T-helper 17 cell (primary cell): ENCODE results near the gene HELZ. TPM values are rescaled to one million over a fixed set of nuclear protein-coding genes. Genes with fewer than 3 reads are reported as not detected.
"Not testable (repeated sequence)": the region's sequence is repeated elsewhere in the genome, so short reads cannot be mapped to it uniquely, and the experiment has no call there.

Experiments
- ATAC-seq: fragments of 150-1000 bp; cut with Tn5 transposase; 2 replicates; pipeline ENCODE4 v1.10.0; 2021; ENCODE audit warnings: mild to moderate bottlenecking, moderate library complexity
- DNase-seq, 3 donors: peaks; one replicate each; pipeline versions ENCODE4 v3.0.0 to v3.0.0-alpha.2; 2020 to 2021
- H3K9me3 ChIP-seq: one replicate; pipeline ENCODE4 v1.7.0; 2013; ENCODE audit warnings: low read length, mild to moderate bottlenecking; ENCODE audit not compliant: control insufficient read depth, poor library complexity, severe bottlenecking
- H3K27ac Mint-ChIP-seq: one replicate; pipeline ENCODE4 v1.8.0; 2022; ENCODE audit warnings: mild to moderate bottlenecking, moderate library complexity, mixed read lengths
- H3K27me3 Mint-ChIP-seq: one replicate; pipeline ENCODE4 v1.8.0; 2022; ENCODE audit warnings: mixed read lengths
- H3K36me3 Mint-ChIP-seq: one replicate; pipeline ENCODE4 v1.8.0; 2022; ENCODE audit warnings: low read depth, mixed read lengths
- H3K4me1 Mint-ChIP-seq: one replicate; pipeline ENCODE4 v1.8.0; 2022; ENCODE audit warnings: mild to moderate bottlenecking, mixed read lengths
- H3K4me3 Mint-ChIP-seq: one replicate; pipeline ENCODE4 v1.8.0; 2022; ENCODE audit warnings: mild to moderate bottlenecking, moderate library complexity, mixed read lengths
- total RNA-seq, 4 donors: library from RNA in 2 of 4; stranded (reverse) in 2 of 4; gene quantifications; one replicate each; pipeline ENCODE4 v1.2.3 and lab custom pipeline; 2022 to 2026

The HELZ gene
- total RNA-seq, 2 donors from 2014 or later: 124 to 164 TPM

GRCh38 chr17:67157732-67158639 is 87.0 kb downstream of the HELZ start:
- Mint-ChIP-seq H3K27me3 (no peaks in the 10 kb centered on the region), H3K36me3 (peaks cover 10% of the 10 kb centered on the region), H3K4me3 (no peak overlapping the region), H3K4me1 (peaks cover 13% of the 10 kb centered on the region), H3K27ac (peak overlapping the region; percentile 53)
- no peaks in the 10 kb centered on the region for H3K9me3 ChIP-seq
- ATAC-seq (no peak), DNase-seq (no peak)

- H3K36me3 Mint-ChIP-seq: peaks cover 24% of the 10 kb centered on the region
- no peaks in the 10 kb centered on the region for H3K27me3 Mint-ChIP-seq
- ATAC-seq (no peak), DNase-seq (no peak)
- H3K9me3 ChIP-seq: no peaks in the 10 kb centered on the region
- H3K4me3 Mint-ChIP-seq: no peak overlapping the region
- H3K4me1 Mint-ChIP-seq: peaks cover 25% of the 10 kb centered on the region
- H3K27ac Mint-ChIP-seq: peak overlapping the region; percentile 53
Observed at GRCh38 chr17:67156269-67157199, 88.5 kb downstream of the HELZ start.

GRCh38 chr17:67152824-67153223 is 92.2 kb downstream of the HELZ start:
- Mint-ChIP-seq H3K36me3 (peaks cover 23% of the 10 kb centered on the region), H3K4me1 (peaks cover 20% of the 10 kb centered on the region), H3K27me3 (no peaks in the 10 kb centered on the region), H3K27ac (peak overlapping the region; percentile 74), H3K4me3 (no peak overlapping the region)
- H3K9me3 ChIP-seq: no peaks in the 10 kb centered on the region
- ATAC-seq: no peak
- DNase-seq: no peak

- Mint-ChIP-seq H3K27me3 (no peaks in the 10 kb centered on the region), H3K4me1 (peaks cover 18% of the 10 kb centered on the region), H3K27ac (peak overlapping the region; percentile 80), H3K36me3 (peaks cover 21% of the 10 kb centered on the region), H3K4me3 (peak overlapping the region; percentile 55)
- H3K9me3 ChIP-seq: no peaks in the 10 kb centered on the region
- ATAC-seq (no peak), DNase-seq (no peak)
Observed at GRCh38 chr17:67151717-67152116, 93.3 kb downstream of the HELZ start.

DNA sequence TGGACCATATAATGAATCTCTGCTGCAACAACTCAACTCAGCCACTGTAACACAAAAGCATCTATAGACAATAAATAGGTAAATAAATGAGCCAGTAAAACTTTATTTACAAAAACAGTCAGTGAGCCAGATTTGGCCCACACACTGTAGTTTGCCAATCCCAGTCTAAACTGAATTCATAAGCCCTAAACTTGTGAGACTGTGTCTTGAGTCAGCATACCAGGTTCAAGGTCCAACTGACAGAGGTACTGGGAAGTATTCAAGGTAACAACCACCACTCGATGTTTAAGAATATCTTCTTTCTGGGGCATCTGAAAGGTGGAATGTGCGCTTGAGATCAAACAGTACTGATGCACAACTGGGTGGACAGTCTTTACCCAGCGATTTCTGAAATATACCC is 94.2 kb downstream of the HELZ start:
- H3K36me3 Mint-ChIP-seq: peaks cover 18% of the 10 kb centered on the region
- no peak overlapping the region for H3K4me3 Mint-ChIP-seq
- H3K27ac Mint-ChIP-seq: no peak overlapping the region
- no peaks in the 10 kb centered on the region for H3K27me3 Mint-ChIP-seq
- no peaks in the 10 kb centered on the region for H3K9me3 ChIP-seq
- DNase-seq: no peak
- ATAC-seq: no peak
- peaks cover 18% of the 10 kb centered on the region for H3K4me1 Mint-ChIP-seq

DNA sequence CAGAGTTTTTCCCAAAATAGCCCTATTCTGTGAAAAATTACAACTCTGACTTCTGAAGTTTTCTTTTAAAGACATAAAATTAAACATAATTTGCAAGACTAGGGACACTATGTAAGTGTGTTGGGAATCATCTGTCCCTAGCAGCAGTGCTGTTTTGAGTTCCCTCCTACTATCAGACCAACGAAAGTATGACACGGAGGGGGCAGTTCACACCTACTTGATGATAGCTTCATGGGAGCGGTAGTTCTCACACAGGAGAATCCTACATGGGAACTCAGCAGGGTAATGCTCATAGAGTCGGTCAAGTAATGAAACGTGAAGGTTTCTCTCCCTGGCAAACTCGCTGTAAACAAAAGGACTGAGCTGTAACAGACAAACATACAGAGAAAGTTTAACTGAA is 96.6 kb downstream of the HELZ start:
- H3K4me3 Mint-ChIP-seq: no peak overlapping the region
- H3K27me3 Mint-ChIP-seq: no peaks in the 10 kb centered on the region
- H3K27ac Mint-ChIP-seq: no peak overlapping the region
- peaks cover 14% of the 10 kb centered on the region for H3K4me1 Mint-ChIP-seq
- H3K9me3 ChIP-seq: no peaks in the 10 kb centered on the region
- no peak for ATAC-seq
- peaks cover 15% of the 10 kb centered on the region for H3K36me3 Mint-ChIP-seq
- DNase-seq: no peak

GRCh38 chr17:67145183-67145805 is 99.7 kb downstream of the HELZ start:
- ATAC-seq (no peak), DNase-seq (no peak)
- H3K9me3 ChIP-seq: no peaks in the 10 kb centered on the region
- peaks cover 6% of the 10 kb centered on the region for H3K4me1 Mint-ChIP-seq
- no peak overlapping the region for H3K27ac Mint-ChIP-seq
- peaks cover 6% of the 10 kb centered on the region for H3K36me3 Mint-ChIP-seq
- H3K27me3 Mint-ChIP-seq: no peaks in the 10 kb centered on the region
- no peak overlapping the region for H3K4me3 Mint-ChIP-seq

DNA sequence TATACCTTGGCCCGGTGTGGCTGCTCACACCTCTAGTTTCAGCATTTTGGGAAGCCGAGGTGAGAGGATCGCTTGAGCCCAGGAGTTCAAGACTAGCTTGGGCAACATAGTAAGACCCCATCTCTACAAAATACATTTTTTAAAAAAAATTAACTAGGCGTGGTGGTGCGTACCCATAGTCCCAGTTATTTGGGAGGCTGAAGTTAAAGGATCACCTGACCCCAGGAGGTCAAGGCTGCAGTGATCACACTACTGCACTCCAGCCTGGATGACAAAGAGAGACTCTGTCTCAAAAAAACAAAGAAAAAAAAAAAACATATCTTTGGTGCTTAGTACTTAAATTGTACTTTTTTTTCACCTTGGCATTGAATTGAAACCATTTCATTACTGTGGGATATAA is 101.7 kb downstream of the HELZ start:
- peaks cover 19% of the 10 kb centered on the region for H3K4me1 Mint-ChIP-seq
- H3K36me3 Mint-ChIP-seq: peaks cover 6% of the 10 kb centered on the region
- DNase-seq (no peak), ATAC-seq (no peak)
- no peaks in the 10 kb centered on the region for H3K9me3 ChIP-seq
- H3K4me3 Mint-ChIP-seq: no peak overlapping the region
- H3K27me3 Mint-ChIP-seq: no peaks in the 10 kb centered on the region
- no peak overlapping the region for H3K27ac Mint-ChIP-seq

DNA sequence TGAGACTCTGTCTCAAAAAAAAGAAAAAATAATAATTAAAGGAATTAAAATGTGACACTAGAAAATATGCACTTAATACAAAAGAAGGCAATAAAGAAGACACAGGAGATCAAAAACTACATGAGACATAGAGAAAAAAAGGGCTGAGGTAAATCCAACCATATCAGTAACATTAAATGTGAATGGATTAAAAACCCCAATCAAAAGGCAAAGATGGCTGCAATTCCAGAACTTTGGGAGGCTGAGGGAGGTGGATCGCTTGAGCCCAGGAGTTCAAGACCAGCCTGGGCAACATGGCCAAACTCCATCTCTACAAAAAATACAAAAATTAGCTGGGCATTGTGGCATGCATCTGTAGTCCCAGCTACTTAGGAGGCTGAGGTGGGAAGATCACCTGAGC is 103.0 kb downstream of the HELZ start:
- H3K4me1 Mint-ChIP-seq: peaks cover 27% of the 10 kb centered on the region
- not testable (repeated sequence) for ATAC-seq, H3K27me3 Mint-ChIP-seq, H3K27ac Mint-ChIP-seq, DNase-seq, H3K4me3 Mint-ChIP-seq, H3K9me3 ChIP-seq, H3K36me3 Mint-ChIP-seq

- H3K4me1 Mint-ChIP-seq: peaks cover 27% of the 10 kb centered on the region
- peaks cover 12% of the 10 kb centered on the region for H3K36me3 Mint-ChIP-seq
- no peaks in the 10 kb centered on the region for H3K27me3 Mint-ChIP-seq
- H3K4me3 Mint-ChIP-seq: no peak overlapping the region
- ATAC-seq: no peak
- DNase-seq: no peak
- peak overlapping the region; percentile 72 for H3K27ac Mint-ChIP-seq
- no peaks in the 10 kb centered on the region for H3K9me3 ChIP-seq
Observed at GRCh38 chr17:67139784-67140665, 105.0 kb downstream of the HELZ start.

GRCh38 chr17:67139289-67139688 is 105.7 kb downstream of the HELZ start:
- H3K9me3 ChIP-seq: no peaks in the 10 kb centered on the region
- H3K27me3 Mint-ChIP-seq: no peaks in the 10 kb centered on the region
- H3K27ac Mint-ChIP-seq: peak overlapping the region; percentile 72
- H3K36me3 Mint-ChIP-seq: peaks cover 12% of the 10 kb centered on the region
- DNase-seq (no peak), ATAC-seq (no peak)
- peaks cover 27% of the 10 kb centered on the region for H3K4me1 Mint-ChIP-seq
- no peak overlapping the region for H3K4me3 Mint-ChIP-seq

DNA sequence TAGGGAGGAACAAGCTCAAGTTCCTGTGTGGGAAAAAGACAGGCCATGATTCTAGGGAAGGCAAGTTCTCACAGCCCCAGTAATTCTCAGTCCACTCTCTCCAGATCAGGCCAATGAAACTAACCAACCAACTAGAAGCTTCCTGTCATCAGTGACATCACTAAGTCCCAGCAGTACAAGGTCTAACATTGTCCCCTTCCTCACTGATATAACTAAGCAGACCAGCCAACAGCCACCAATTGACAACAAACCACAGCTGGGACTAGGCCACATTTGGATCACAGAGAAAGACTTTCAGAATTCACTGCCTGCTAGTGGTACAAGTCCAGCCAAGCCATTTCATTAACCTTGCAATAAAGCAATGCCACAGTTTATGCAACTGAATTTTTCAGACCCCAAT is 106.6 kb downstream of the HELZ start:
- H3K27ac Mint-ChIP-seq: peak overlapping the region; percentile 72
- DNase-seq: no peak
- H3K9me3 ChIP-seq: no peaks in the 10 kb centered on the region
- ATAC-seq: peak; percentile 40
- H3K36me3 Mint-ChIP-seq: peaks cover 12% of the 10 kb centered on the region
- H3K4me1 Mint-ChIP-seq: peaks cover 27% of the 10 kb centered on the region
- no peaks in the 10 kb centered on the region for H3K27me3 Mint-ChIP-seq
- no peak overlapping the region for H3K4me3 Mint-ChIP-seq
